SK-N-SH (cell line): Measurements from ENCODE around the gene UCN. TPM values are rescaled to one million over a fixed set of nuclear protein-coding genes. Genes with fewer than 3 reads are reported as not detected.

ENCODE experiments used
- CTCF ChIA-PET: fragments of 300-600, 350-600 bp; formaldehyde crosslinking; extraction: SDS; loops from one replicate; lab custom pipeline; 2021; lab: Yijun Ruan, JAX
- POLR2A ChIA-PET: fragments of 350-600 bp; sonication (Branson Sonifier 250); formaldehyde crosslinking; extraction: SDS; loops from one replicate; lab custom pipeline; 2020; ENCODE audit warnings: antibody characterized with exemption, inconsistent platforms; lab: Yijun Ruan, JAX
- DNase-seq: peaks from one replicate; pipeline ENCODE4 v3.0.0; 2012
- H2AFZ ChIP-seq: fragments of 200-600 bp; sonication (generic); 2 replicates; pipeline ENCODE4 v1.8.1; 2016; ENCODE audit warnings: antibody characterized with exemption, mild to moderate bottlenecking, low read depth
- H3F3A ChIP-seq: fragments of 200-600 bp; sonication (generic); replicated peaks from 2 replicates; pipeline ENCODE3; 2016; ENCODE audit warnings: antibody characterized with exemption, mild to moderate bottlenecking; ENCODE audit not compliant: insufficient read depth
- H3K27ac ChIP-seq, 2 experiments: fragments of 200-500 bp in 1 of 2; fragments of 200-600 bp in 1 of 2; sonication (Bioruptor generic) in 1 of 2; sonication (generic), shearing (Covaris generic) in 1 of 2; 2 replicates each; pipeline versions ENCODE4 v1.5.1 to v1.6.1; 2014 to 2016; ENCODE audit warnings: low read depth in 2 of 2, inconsistent platforms in 1 of 2, low read length in 1 of 2, mild to moderate bottlenecking in 1 of 2, mixed read lengths in 1 of 2
- H3K27me3 ChIP-seq: fragments of 200-600 bp; sonication (generic), shearing (Covaris generic); 2 replicates; pipeline ENCODE4 v1.6.1; 2016; ENCODE audit warnings: mixed run types; ENCODE audit not compliant: insufficient read depth
- H3K36me3 ChIP-seq, 2 experiments: fragments of 200-500 bp in 1 of 2; fragments of 200-600 bp in 1 of 2; sonication (Bioruptor generic) in 1 of 2; sonication (generic) in 1 of 2; replicated peaks in 1 of 2; 2 replicates each; pipeline versions ENCODE3 to v1.5.1; 2014 to 2016; ENCODE audit warnings: low read length in 1 of 2, mild to moderate bottlenecking in 1 of 2; ENCODE audit not compliant: insufficient read depth in 2 of 2, control insufficient read depth in 1 of 2
- H3K4me1 ChIP-seq, 2 experiments: fragments of 200-500 bp in 1 of 2; fragments of 200-600 bp in 1 of 2; sonication (Bioruptor generic) in 1 of 2; sonication (generic), shearing (Covaris generic) in 1 of 2; 2 replicates each; pipeline versions ENCODE4 v1.5.1 to v1.6.1; 2014 to 2016; ENCODE audit warnings: low read depth in 1 of 2, low read length in 1 of 2, mixed run types in 1 of 2; ENCODE audit not compliant: insufficient read depth in 2 of 2, control insufficient read depth in 1 of 2
- H3K4me2 ChIP-seq: fragments of 200-600 bp; sonication (generic), shearing (Covaris generic); 2 replicates; pipeline ENCODE4 v1.6.1; 2017; ENCODE audit warnings: mixed run types
- H3K4me3 ChIP-seq, 2 experiments: fragments of 200-500 bp in 1 of 2; fragments of 200-600 bp in 1 of 2; sonication (Bioruptor generic) in 1 of 2; sonication (generic), shearing (Covaris generic) in 1 of 2; 2 replicates each; pipeline versions ENCODE4 v1.5.1 to v1.8.1; 2014 to 2016; ENCODE audit warnings: low read depth in 2 of 2, inconsistent platforms in 1 of 2, low read length in 1 of 2, mild to moderate bottlenecking in 1 of 2, mixed read lengths in 1 of 2, moderate library complexity in 1 of 2
- H3K79me2 ChIP-seq: fragments of 200-600 bp; sonication (generic); 2 replicates; pipeline ENCODE4 v1.8.1; 2017; ENCODE audit warnings: mild to moderate bottlenecking; ENCODE audit not compliant: insufficient read depth
- H3K9ac ChIP-seq: fragments of 200-600 bp; sonication (generic); 2 replicates; pipeline ENCODE4 v1.6.1; 2017; ENCODE audit warnings: mixed run types
- H3K9me2 ChIP-seq: fragments of 200-600 bp; sonication (generic); 2 replicates; pipeline ENCODE4 v1.6.1; 2017; ENCODE audit warnings: mixed run types
- H3K9me3 ChIP-seq: fragments of 200-600 bp; sonication (generic); 2 replicates; pipeline ENCODE4 v1.6.1; 2017; ENCODE audit warnings: mixed run types, mild to moderate bottlenecking, moderate library complexity
- H4K20me1 ChIP-seq: fragments of 200-600 bp; sonication (generic); 2 replicates; pipeline ENCODE4 v1.6.1; 2017; ENCODE audit warnings: mild to moderate bottlenecking, mixed run types; ENCODE audit not compliant: insufficient read depth
- CHD2 ChIP-seq: fragments of 150-350 bp; IDR thresholded peaks from 2 replicates; pipeline ENCODE4 v1.6.1; 2018; ENCODE audit warnings: low read length; ENCODE audit not compliant: partially characterized antibody
- CTCF ChIP-seq: fragments of 200-600 bp; sonication (generic); IDR thresholded peaks from 2 replicates; pipeline ENCODE4 v1.6.1; 2017; ENCODE audit warnings: antibody characterized with exemption, mild to moderate bottlenecking, moderate library complexity
- ELF1 ChIP-seq: IDR thresholded peaks from 2 replicates; pipeline ENCODE4 v1.4.0; 2012
- EP300 ChIP-seq, 2 experiments: IDR thresholded peaks; 2 replicates each; pipeline versions ENCODE4 v1.4.0 to v1.6.1; 2012; ENCODE audit warnings: borderline replicate concordance in 1 of 2, low read depth in 1 of 2, low read length in 1 of 2
- GATA2 ChIP-seq: sonication (generic); formaldehyde crosslinking; IDR thresholded peaks from 2 replicates; pipeline ENCODE4 v1.5.0; 2020; ENCODE audit warnings: mild to moderate bottlenecking, missing genetic modification reagents
- JUND ChIP-seq: IDR thresholded peaks from 2 replicates; pipeline ENCODE4 v1.4.0; 2012
- MEF2A ChIP-seq: IDR thresholded peaks from 2 replicates; pipeline ENCODE4 v1.4.0; 2012; ENCODE audit warnings: low read depth, borderline replicate concordance
- NFIC ChIP-seq: IDR thresholded peaks from 2 replicates; pipeline ENCODE4 v1.4.0; 2012; ENCODE audit warnings: borderline replicate concordance
- POLR2AphosphoS5 ChIP-seq: IDR thresholded peaks from 2 replicates; pipeline ENCODE4 v1.6.1; 2012; ENCODE audit warnings: low read depth, low read length
- RAD21 ChIP-seq: IDR thresholded peaks from 2 replicates; pipeline ENCODE4 v1.6.1; 2012; ENCODE audit warnings: mild to moderate bottlenecking, low read length
- RFX5 ChIP-seq: IDR thresholded peaks from 2 replicates; pipeline ENCODE4 v1.6.1; 2012; ENCODE audit warnings: mild to moderate bottlenecking, improper control_type of control experiment, low read length
- RXRA ChIP-seq: IDR thresholded peaks from 2 replicates; pipeline ENCODE4 v1.4.0; 2012; ENCODE audit warnings: low read depth, mild to moderate bottlenecking, borderline replicate concordance
- TCF12 ChIP-seq: IDR thresholded peaks from 2 replicates; pipeline ENCODE4 v1.4.0; 2012
- TEAD4 ChIP-seq: IDR thresholded peaks from 2 replicates; pipeline ENCODE4 v1.4.0; 2012; ENCODE audit warnings: mild to moderate bottlenecking, borderline replicate concordance; ENCODE audit not compliant: insufficient read depth
- WGBS: methylation state at CpG from one replicate; pipeline ENCODE4 v1.1.6; 2017; ENCODE audit warnings: low lambda C conversion rate; 5-methylcytosine and 5-hydroxymethylcytosine counted together
- polyA plus RNA-seq, 3 experiments: library from polyadenylated mRNA; depleted of rRNA; stranded (reverse); fragments of >200 nt; gene quantifications; 2 replicates each; pipeline ENCODE4 v1.2.3, GENCODE V29; 2012
- TF ChIP-seq, protein P1 (sequence below): fragments of 150-350 bp; IDR thresholded peaks from 2 replicates; pipeline ENCODE4 v1.6.1; 2017; ENCODE audit warnings: antibody characterized with exemption, low read length, low read depth, borderline replicate concordance
- TF ChIP-seq, protein P2 (sequence below): fragments of 150-350 bp; IDR thresholded peaks from 2 replicates; pipeline ENCODE4 v1.6.1; 2016; ENCODE audit warnings: mild to moderate bottlenecking, low read depth, low read length

The UCN gene
- polyA plus RNA-seq, 1 of the 3 experiments (the other 2 are of a cell fraction), result 2.8 TPM

- no peaks in the 10 kb centered on the region for H3K9me3 ChIP-seq
- no peaks in the 10 kb centered on the region for H3K27me3 ChIP-seq
- TF ChIP-seq CHD2 (no peak), RAD21 (no peak)
- H3K4me2 ChIP-seq, result no peak overlapping the region
- H3K36me3 ChIP-seq, result no peaks in the 10 kb centered on the region
- H3F3A ChIP-seq, result peaks cover 9% of the 10 kb centered on the region
- H3K79me2 ChIP-seq, result no peaks in the 10 kb centered on the region
- no peak overlapping the region for H2AFZ ChIP-seq
- CTCF ChIA-PET, result interaction anchor here (0.9 to 18.7 kb wide), 5 partner anchors 10 to 165 kb away, joined by 3 to 284 read pairs (median 5); partner anchors contain the start of gene TRIM54
- DNase-seq, result no peak
- no peak overlapping the region for H3K27ac ChIP-seq
- POLR2A ChIA-PET, result interaction anchor here (0.6 kb wide), 1 partner anchor 197 kb away, joined by 3 read pairs; no protein-coding TSS in a partner anchor
- no peak overlapping the region for H3K4me3 ChIP-seq
- H4K20me1 ChIP-seq, result no peaks in the 10 kb centered on the region
- peaks cover 0 to 4% of the 10 kb centered on the region in 2 experiments; a peak in 1 of 4 replicates for H3K4me1 ChIP-seq
- no peaks in the 10 kb centered on the region for H3K9me2 ChIP-seq
- 68% methylated on average over 18 of the region's 18 CpGs for WGBS
- H3K9ac ChIP-seq, result no peak overlapping the region
Observed at GRCh38 chr2:27298391-27299080, 9.7 kb downstream of the UCN start.

DNA sequence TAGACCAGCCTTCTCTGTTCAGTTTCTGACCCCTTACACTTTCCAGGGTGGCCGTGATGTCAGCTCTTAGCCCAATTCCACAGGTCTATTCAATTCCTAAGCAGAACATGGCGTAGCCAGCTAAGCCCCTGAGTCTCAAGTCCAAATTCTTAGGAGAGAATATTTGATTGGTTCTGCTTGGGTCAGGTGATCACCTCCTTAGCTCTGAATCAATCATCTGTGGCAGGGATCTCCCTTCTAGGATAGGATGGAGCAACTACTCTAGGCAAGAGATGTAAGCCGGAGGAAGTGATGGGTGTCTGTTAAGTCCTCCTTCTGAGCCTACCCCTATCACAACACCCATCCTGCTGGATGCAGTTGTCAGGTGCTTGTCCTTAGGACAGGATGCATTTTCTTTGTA lies 11.1 kb downstream of the UCN start:
- no peaks in the 10 kb centered on the region for H3K9me2 ChIP-seq
- peaks cover 2 to 13% of the 10 kb centered on the region in 2 experiments; a peak in 3 of 4 replicates for H3K4me1 ChIP-seq
- H3K79me2 ChIP-seq, result no peaks in the 10 kb centered on the region
- no peak overlapping the region for H3K27ac ChIP-seq
- no peak overlapping the region for H2AFZ ChIP-seq
- no peaks in the 10 kb centered on the region for H3K9me3 ChIP-seq
- no peaks in the 10 kb centered on the region for H3K27me3 ChIP-seq
- H3K4me3 ChIP-seq, result no peak overlapping the region
- ChIA-PET POLR2A (no interaction called here), CTCF (interaction anchor here (0.6 to 18.7 kb wide), 3 partner anchors 15 to 32 kb away, joined by 3 to 284 read pairs (median 9); partner anchors contain the start of gene TRIM54)
- 83% methylated on average over 3 of the region's 3 CpGs for WGBS
- no peak overlapping the region for H3K9ac ChIP-seq
- no peak overlapping the region for H3K4me2 ChIP-seq
- H4K20me1 ChIP-seq, result no peaks in the 10 kb centered on the region
- peaks cover 15% of the 10 kb centered on the region for H3F3A ChIP-seq
- H3K36me3 ChIP-seq, result no peaks in the 10 kb centered on the region
- no peak for TF ChIP-seq NFIC
- no peak for DNase-seq

DNA sequence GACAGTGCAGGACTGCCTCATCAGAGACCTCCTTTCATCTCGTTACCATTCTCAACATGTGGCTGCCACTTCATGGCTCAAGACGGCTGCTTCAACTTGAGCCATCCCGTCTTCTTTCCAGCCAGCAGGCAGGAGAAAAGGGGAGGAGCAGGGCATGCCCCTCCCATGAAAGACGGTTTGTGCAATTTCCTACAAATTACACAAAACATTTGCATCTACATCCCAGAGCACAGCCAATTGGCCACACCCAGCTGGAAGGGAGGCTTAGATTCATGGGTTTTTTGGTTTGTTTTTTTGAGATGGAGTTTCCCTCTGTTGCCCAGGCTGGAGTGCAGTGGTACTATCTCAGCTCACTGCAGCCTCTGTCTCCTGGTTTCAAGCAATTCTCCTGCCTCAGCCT lies 11.8 kb downstream of the UCN start:
- Histone ChIP-seq H3K4me1 (peaks cover 2 to 13% of the 10 kb centered on the region in 2 experiments; a peak in 3 of 4 replicates), H3K9me3 (no peaks in the 10 kb centered on the region), H3K27me3 (no peaks in the 10 kb centered on the region), H3K27ac (no peak overlapping the region), H3K4me3 (no peak overlapping the region), H3K9ac (no peak overlapping the region), H4K20me1 (no peaks in the 10 kb centered on the region), H3K79me2 (no peaks in the 10 kb centered on the region), H2AFZ (no peak overlapping the region), H3K9me2 (no peaks in the 10 kb centered on the region), H3F3A (peaks cover 15% of the 10 kb centered on the region), H3K36me3 (no peaks in the 10 kb centered on the region), H3K4me2 (no peak overlapping the region)
- 66% methylated on average over 4 of the region's 4 CpGs for WGBS
- TF ChIP-seq CTCF (no peak), RAD21 (no peak), EP300 (IDR thresholded peaks at IDR 0.05; ENCODE audit: borderline replicate concordance in 1 of 2, low read depth in 1 of 2, low read length in 1 of 2) (no peak), RXRA (no peak), CHD2 (no peak), POLR2AphosphoS5 (no peak), ELF1 (no peak), GATA2 (CRISPR knock-in tag) (no peak), RFX5 (no peak), TEAD4 (no peak), MEF2A (no peak), TCF12 (no peak), JUND (no peak)
- TF ChIP-seq, protein P1, sequence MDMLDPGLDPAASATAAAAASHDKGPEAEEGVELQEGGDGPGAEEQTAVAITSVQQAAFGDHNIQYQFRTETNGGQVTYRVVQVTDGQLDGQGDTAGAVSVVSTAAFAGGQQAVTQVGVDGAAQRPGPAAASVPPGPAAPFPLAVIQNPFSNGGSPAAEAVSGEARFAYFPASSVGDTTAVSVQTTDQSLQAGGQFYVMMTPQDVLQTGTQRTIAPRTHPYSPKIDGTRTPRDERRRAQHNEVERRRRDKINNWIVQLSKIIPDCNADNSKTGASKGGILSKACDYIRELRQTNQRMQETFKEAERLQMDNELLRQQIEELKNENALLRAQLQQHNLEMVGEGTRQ, result no peak
- TF ChIP-seq, protein P2, sequence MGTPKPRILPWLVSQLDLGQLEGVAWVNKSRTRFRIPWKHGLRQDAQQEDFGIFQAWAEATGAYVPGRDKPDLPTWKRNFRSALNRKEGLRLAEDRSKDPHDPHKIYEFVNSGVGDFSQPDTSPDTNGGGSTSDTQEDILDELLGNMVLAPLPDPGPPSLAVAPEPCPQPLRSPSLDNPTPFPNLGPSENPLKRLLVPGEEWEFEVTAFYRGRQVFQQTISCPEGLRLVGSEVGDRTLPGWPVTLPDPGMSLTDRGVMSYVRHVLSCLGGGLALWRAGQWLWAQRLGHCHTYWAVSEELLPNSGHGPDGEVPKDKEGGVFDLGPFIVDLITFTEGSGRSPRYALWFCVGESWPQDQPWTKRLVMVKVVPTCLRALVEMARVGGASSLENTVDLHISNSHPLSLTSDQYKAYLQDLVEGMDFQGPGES, result no peak
- CTCF ChIA-PET, result interaction anchor here (0.6 to 18.7 kb wide), 4 partner anchors 8 to 32 kb away, joined by 3 to 284 read pairs (median 63); partner anchors contain the start of genes TRIM54 and UCN
- DNase-seq, result no peak
- POLR2A ChIA-PET, result no interaction called here
